ENCODE measurements around the gene PATZ1. TPM values are rescaled to one million over a fixed set of nuclear protein-coding genes. Genes with fewer than 3 reads are reported as not detected.

PATZ1 gene
- total RNA-seq, 1 donor from 2014 or later = 24.0 TPM

DNA sequence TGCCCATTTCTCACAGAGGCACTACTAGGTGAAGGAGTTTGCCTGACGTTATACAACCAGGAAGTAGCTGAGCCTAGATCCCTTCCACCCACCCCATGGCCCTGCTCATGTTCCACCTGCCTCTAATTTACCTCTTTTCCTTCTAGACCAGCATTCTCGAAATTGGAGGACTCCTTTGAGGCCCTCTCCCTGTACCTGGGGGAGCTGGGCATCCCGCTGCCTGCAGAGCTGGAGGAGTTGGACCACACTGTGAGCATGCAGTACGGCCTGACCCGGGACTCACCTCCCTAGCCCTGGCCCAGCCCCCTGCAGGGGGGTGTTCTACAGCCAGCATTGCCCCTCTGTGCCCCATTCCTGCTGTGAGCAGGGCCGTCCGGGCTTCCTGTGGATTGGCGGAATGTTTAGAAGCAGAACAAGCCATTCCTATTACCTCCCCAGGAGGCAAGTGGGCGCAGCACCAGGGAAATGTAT is 68.0 kb downstream of the PATZ1 start:
- H3K9me3 ChIP-seq (ENCODE audit: insufficient read depth, low read depth, low read length) = no peaks in the 10 kb centered on the region
- Mint-ChIP-seq H3K4me3 (ENCODE audit: unreplicated experiment) (no peak overlapping the region), H3K4me1 (ENCODE audit: low read depth, unreplicated experiment) (no peaks in the 10 kb centered on the region), H3K9me3 (ENCODE audit: unreplicated experiment) (no peaks in the 10 kb centered on the region), H3K27me3 (ENCODE audit: low read depth, unreplicated experiment) (no peaks in the 10 kb centered on the region), H3K27ac (ENCODE audit: unreplicated experiment) (no peak overlapping the region), H3K36me3 (ENCODE audit: low read depth, unreplicated experiment) (peaks cover 37% of the 10 kb centered on the region)
- TF ChIP-seq EZH2 (IDR thresholded peaks at IDR 0.05; ENCODE audit: insufficient read depth, low read length) (no peak), CTCF (IDR thresholded peaks at IDR 0.05; ENCODE audit: insufficient read depth, low read depth, low read length) (no peak)
- H3K9ac ChIP-seq (ENCODE audit: low read length) = no peak overlapping the region
- no peak for FAIRE-seq
- no peaks in the 10 kb centered on the region for H3K4me1 ChIP-seq (ENCODE audit: insufficient read depth, low read length)
- peaks cover 28% of the 10 kb centered on the region for H3K36me3 ChIP-seq (ENCODE audit: insufficient read depth, low read length)
- H3K79me2 ChIP-seq (ENCODE audit: insufficient read depth, low read length) = no peaks in the 10 kb centered on the region
- H2AFZ ChIP-seq (ENCODE audit: low read depth, low read length) = no peak overlapping the region
- H3K4me3 ChIP-seq (ENCODE audit: insufficient read depth, low read depth, low read length) = no peak overlapping the region
- H3K27me3 ChIP-seq (ENCODE audit: insufficient read depth, low read length) = no peaks in the 10 kb centered on the region
- DNase-seq (ENCODE audit: low read depth) = no peak
- peaks cover 27% of the 10 kb centered on the region for H4K20me1 ChIP-seq (ENCODE audit: insufficient read depth, low read length)
- no peak overlapping the region for H3K4me2 ChIP-seq (ENCODE audit: low read length)
- no peak overlapping the region for H3K27ac ChIP-seq (ENCODE audit: low read depth, low read length)

DNA sequence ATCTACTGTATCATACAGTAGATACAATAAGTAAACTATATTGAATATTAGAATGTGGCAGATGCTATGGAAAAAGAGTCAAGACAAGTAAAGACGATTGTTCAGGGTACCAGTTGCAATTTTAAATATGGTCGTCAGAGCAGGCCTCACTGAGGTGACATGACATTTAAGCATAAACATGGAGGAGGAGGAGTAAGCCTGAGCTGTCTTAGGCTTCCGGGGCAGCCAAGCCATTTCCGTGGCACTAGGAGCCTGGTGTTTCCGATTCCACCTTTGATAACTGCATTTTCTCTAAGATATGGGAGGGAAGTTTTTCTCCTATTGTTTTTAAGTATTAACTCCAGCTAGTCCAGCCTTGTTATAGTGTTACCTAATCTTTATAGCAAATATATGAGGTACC is 68.4 kb downstream of the PATZ1 start:
- DNase-seq (ENCODE audit: low read depth) (no peak), FAIRE-seq (no peak)
- no peak overlapping the region for H3K27ac ChIP-seq (ENCODE audit: low read depth, low read length)
- H3K9ac ChIP-seq (ENCODE audit: low read length) = no peak overlapping the region
- H3K79me2 ChIP-seq (ENCODE audit: insufficient read depth, low read length) = no peaks in the 10 kb centered on the region
- H3K27me3 ChIP-seq (ENCODE audit: insufficient read depth, low read length) = no peaks in the 10 kb centered on the region
- H3K36me3 ChIP-seq (ENCODE audit: insufficient read depth, low read length) = peaks cover 32% of the 10 kb centered on the region
- Mint-ChIP-seq H3K36me3 (ENCODE audit: low read depth, unreplicated experiment) (peaks cover 40% of the 10 kb centered on the region), H3K27me3 (ENCODE audit: low read depth, unreplicated experiment) (no peaks in the 10 kb centered on the region), H3K4me1 (ENCODE audit: low read depth, unreplicated experiment) (no peaks in the 10 kb centered on the region), H3K4me3 (ENCODE audit: unreplicated experiment) (no peak overlapping the region), H3K27ac (ENCODE audit: unreplicated experiment) (no peak overlapping the region), H3K9me3 (ENCODE audit: unreplicated experiment) (no peaks in the 10 kb centered on the region)
- H3K4me2 ChIP-seq (ENCODE audit: low read length) = no peak overlapping the region
- no peaks in the 10 kb centered on the region for H3K4me1 ChIP-seq (ENCODE audit: insufficient read depth, low read length)
- H4K20me1 ChIP-seq (ENCODE audit: insufficient read depth, low read length) = peaks cover 29% of the 10 kb centered on the region
- no peak overlapping the region for H3K4me3 ChIP-seq (ENCODE audit: insufficient read depth, low read depth, low read length)
- no peaks in the 10 kb centered on the region for H3K9me3 ChIP-seq (ENCODE audit: insufficient read depth, low read depth, low read length)
- TF ChIP-seq CTCF (IDR thresholded peaks at IDR 0.05; ENCODE audit: insufficient read depth, low read depth, low read length) = no peak
- no peak for TF ChIP-seq EZH2 (IDR thresholded peaks at IDR 0.05; ENCODE audit: insufficient read depth, low read length)
- no peak overlapping the region for H2AFZ ChIP-seq (ENCODE audit: low read depth, low read length)

GRCh38 chr22:31276426-31277167 is 69.5 kb downstream of the PATZ1 start:
- H3K36me3 ChIP-seq (ENCODE audit: insufficient read depth, low read length) = peaks cover 34% of the 10 kb centered on the region
- H3K79me2 ChIP-seq (ENCODE audit: insufficient read depth, low read length) = no peaks in the 10 kb centered on the region
- Mint-ChIP-seq H3K36me3 (ENCODE audit: low read depth, unreplicated experiment) (peaks cover 43% of the 10 kb centered on the region), H3K27me3 (ENCODE audit: low read depth, unreplicated experiment) (no peaks in the 10 kb centered on the region), H3K4me1 (ENCODE audit: low read depth, unreplicated experiment) (peaks cover 4% of the 10 kb centered on the region), H3K27ac (ENCODE audit: unreplicated experiment) (no peak overlapping the region), H3K9me3 (ENCODE audit: unreplicated experiment) (no peaks in the 10 kb centered on the region), H3K4me3 (ENCODE audit: unreplicated experiment) (no peak overlapping the region)
- no peak overlapping the region for H3K4me2 ChIP-seq (ENCODE audit: low read length)
- H4K20me1 ChIP-seq (ENCODE audit: insufficient read depth, low read length) = peaks cover 33% of the 10 kb centered on the region
- TF ChIP-seq CTCF (IDR thresholded peaks at IDR 0.05; ENCODE audit: insufficient read depth, low read depth, low read length) = no peak
- no peak for TF ChIP-seq EZH2 (IDR thresholded peaks at IDR 0.05; ENCODE audit: insufficient read depth, low read length)
- DNase-seq (ENCODE audit: low read depth) (no peak), FAIRE-seq (no peak)
- H3K4me3 ChIP-seq (ENCODE audit: insufficient read depth, low read depth, low read length) = no peak overlapping the region
- no peaks in the 10 kb centered on the region for H3K4me1 ChIP-seq (ENCODE audit: insufficient read depth, low read length)
- no peak overlapping the region for H2AFZ ChIP-seq (ENCODE audit: low read depth, low read length)
- no peaks in the 10 kb centered on the region for H3K27me3 ChIP-seq (ENCODE audit: insufficient read depth, low read length)
- no peaks in the 10 kb centered on the region for H3K9me3 ChIP-seq (ENCODE audit: insufficient read depth, low read depth, low read length)
- H3K9ac ChIP-seq (ENCODE audit: low read length) = no peak overlapping the region
- H3K27ac ChIP-seq (ENCODE audit: low read depth, low read length) = no peak overlapping the region
